ENCODE data around the gene PPP1R14C. TPM values are rescaled to one million over a fixed set of nuclear protein-coding genes. Genes with fewer than 3 reads are reported as not detected.

The PPP1R14C gene
- total RNA-seq, 1 donor from 2014 or later: 0.46 TPM

DNA sequence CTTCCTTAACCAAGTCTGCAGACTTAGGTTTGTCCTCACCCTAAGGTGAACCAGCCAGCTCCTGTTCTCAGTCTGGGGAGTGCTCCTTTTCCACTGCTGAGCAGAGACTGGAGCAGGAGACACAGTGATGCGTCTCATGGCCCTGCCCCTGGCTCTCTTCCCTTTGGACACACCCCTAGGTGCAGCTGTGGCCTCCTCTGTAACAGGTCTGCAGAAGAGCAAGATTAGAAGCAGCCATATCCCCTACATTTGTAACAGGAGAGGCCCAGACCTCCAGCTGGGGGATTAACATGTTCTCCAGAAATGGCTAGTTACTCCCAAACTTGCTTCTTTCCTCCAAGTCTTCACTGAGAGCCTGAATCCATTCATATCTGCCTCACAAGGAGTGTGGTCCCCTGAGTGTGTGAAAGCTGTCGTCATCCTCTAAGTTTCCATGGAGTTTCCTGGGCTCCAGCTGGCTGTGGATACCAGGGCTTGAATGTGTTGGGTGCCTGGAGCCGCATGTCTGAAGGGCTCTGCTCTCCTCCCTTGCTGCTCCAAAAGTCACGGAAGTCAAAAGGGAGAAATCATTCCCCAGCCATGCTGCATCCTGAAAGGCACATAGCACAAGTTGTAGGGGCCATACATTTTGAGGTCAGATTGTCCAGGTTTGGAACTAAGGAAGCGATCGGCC, 57.7 kb downstream of the PPP1R14C start:
- H3K36me3 Mint-ChIP-seq (ENCODE audit: unreplicated experiment): no peaks in the 10 kb centered on the region
- H3K4me3 Mint-ChIP-seq (ENCODE audit: unreplicated experiment): no peak overlapping the region
- H3K27me3 Mint-ChIP-seq (ENCODE audit: unreplicated experiment): no peaks in the 10 kb centered on the region
- no peaks in the 10 kb centered on the region for H3K4me1 Mint-ChIP-seq (ENCODE audit: unreplicated experiment)
- DNase-seq (ENCODE audit: extremely low spot score, unreplicated experiment): no peak
- H3K9me3 Mint-ChIP-seq (ENCODE audit: unreplicated experiment): no peaks in the 10 kb centered on the region
- no peak overlapping the region for H3K27ac Mint-ChIP-seq (ENCODE audit: unreplicated experiment)
- no peak for TF ChIP-seq CTCF (IDR thresholded peaks at IDR 0.05)

- Mint-ChIP-seq H3K4me3 (ENCODE audit: unreplicated experiment) (no peak overlapping the region), H3K9me3 (ENCODE audit: unreplicated experiment) (no peaks in the 10 kb centered on the region), H3K4me1 (ENCODE audit: unreplicated experiment) (no peaks in the 10 kb centered on the region), H3K27me3 (ENCODE audit: unreplicated experiment) (no peaks in the 10 kb centered on the region), H3K36me3 (ENCODE audit: unreplicated experiment) (no peaks in the 10 kb centered on the region), H3K27ac (ENCODE audit: unreplicated experiment) (no peak overlapping the region)
- no peak for TF ChIP-seq CTCF (IDR thresholded peaks at IDR 0.05)
- DNase-seq (ENCODE audit: extremely low spot score, unreplicated experiment): no peak
Measured at GRCh38 chr6:150201285-150201684, 58.4 kb downstream of the PPP1R14C start.

DNA sequence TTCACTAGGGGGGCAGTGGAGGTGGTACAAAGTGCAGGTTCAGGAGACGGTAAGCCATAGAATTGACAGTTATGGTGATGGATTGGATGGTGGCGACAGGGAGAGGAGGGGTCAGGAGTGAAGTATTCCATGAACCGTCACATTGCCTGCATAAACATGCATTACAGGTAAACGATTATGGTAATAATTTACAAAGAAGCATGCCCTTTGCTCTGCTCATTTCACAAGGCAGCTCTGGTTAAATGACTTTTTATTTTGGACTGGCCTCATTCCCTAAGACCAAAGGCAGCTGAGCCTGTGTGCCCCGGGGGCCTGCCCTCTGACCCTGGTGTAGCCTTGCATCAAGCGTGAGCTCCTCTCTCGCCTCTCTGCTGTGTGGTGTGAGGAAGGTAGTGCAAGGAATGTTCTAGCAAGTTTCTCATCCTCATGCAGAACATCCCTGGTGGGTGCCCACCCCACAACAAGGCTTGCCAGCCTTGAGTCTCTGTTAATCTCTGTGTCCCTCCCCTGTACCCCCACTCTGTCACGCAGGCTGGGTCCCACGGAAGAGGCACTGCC, 59.0 kb downstream of the PPP1R14C start:
- H3K36me3 Mint-ChIP-seq (ENCODE audit: unreplicated experiment): no peaks in the 10 kb centered on the region
- no peak overlapping the region for H3K27ac Mint-ChIP-seq (ENCODE audit: unreplicated experiment)
- H3K9me3 Mint-ChIP-seq (ENCODE audit: unreplicated experiment): no peaks in the 10 kb centered on the region
- H3K4me3 Mint-ChIP-seq (ENCODE audit: unreplicated experiment): no peak overlapping the region
- DNase-seq (ENCODE audit: extremely low spot score, unreplicated experiment): no peak
- no peak for TF ChIP-seq CTCF (IDR thresholded peaks at IDR 0.05)
- H3K4me1 Mint-ChIP-seq (ENCODE audit: unreplicated experiment): no peaks in the 10 kb centered on the region
- H3K27me3 Mint-ChIP-seq (ENCODE audit: unreplicated experiment): no peaks in the 10 kb centered on the region

- no peak overlapping the region for H3K27ac Mint-ChIP-seq (ENCODE audit: unreplicated experiment)
- H3K27me3 Mint-ChIP-seq (ENCODE audit: unreplicated experiment): no peaks in the 10 kb centered on the region
- no peak for DNase-seq (ENCODE audit: extremely low spot score, unreplicated experiment)
- no peaks in the 10 kb centered on the region for H3K9me3 Mint-ChIP-seq (ENCODE audit: unreplicated experiment)
- no peak overlapping the region for H3K4me3 Mint-ChIP-seq (ENCODE audit: unreplicated experiment)
- TF ChIP-seq CTCF (IDR thresholded peaks at IDR 0.05): no peak
- H3K36me3 Mint-ChIP-seq (ENCODE audit: unreplicated experiment): no peaks in the 10 kb centered on the region
- H3K4me1 Mint-ChIP-seq (ENCODE audit: unreplicated experiment): no peaks in the 10 kb centered on the region
Measured at GRCh38 chr6:150202404-150202803, 59.6 kb downstream of the PPP1R14C start.

DNA sequence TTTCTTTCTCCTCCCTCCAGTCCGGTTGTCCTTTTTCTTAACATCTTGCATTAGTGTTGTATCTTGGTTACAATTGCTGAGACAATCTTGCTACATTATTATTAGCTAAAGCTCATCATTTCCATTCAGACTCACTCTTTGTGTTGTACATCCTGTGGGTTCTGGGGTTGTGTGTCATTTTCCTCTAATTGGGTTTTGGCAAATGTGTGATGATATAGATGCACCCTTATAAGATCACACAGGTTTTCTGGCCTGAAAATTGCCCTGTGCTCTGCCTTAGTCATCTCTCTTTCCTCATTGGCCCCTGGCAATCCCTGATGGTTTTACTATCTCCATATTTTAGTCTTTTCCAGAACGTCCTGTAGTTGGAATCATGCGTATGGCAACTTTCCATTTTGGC, 60.1 kb downstream of the PPP1R14C start:
- DNase-seq (ENCODE audit: extremely low spot score, unreplicated experiment): no peak
- Mint-ChIP-seq H3K4me1 (ENCODE audit: unreplicated experiment) (peaks cover 3% of the 10 kb centered on the region), H3K27ac (ENCODE audit: unreplicated experiment) (no peak overlapping the region), H3K9me3 (ENCODE audit: unreplicated experiment) (no peaks in the 10 kb centered on the region), H3K27me3 (ENCODE audit: unreplicated experiment) (no peaks in the 10 kb centered on the region), H3K36me3 (ENCODE audit: unreplicated experiment) (no peaks in the 10 kb centered on the region), H3K4me3 (ENCODE audit: unreplicated experiment) (no peak overlapping the region)
- no peak for TF ChIP-seq CTCF (IDR thresholded peaks at IDR 0.05)
